ENCODE results near the gene LSM7.

DNA sequence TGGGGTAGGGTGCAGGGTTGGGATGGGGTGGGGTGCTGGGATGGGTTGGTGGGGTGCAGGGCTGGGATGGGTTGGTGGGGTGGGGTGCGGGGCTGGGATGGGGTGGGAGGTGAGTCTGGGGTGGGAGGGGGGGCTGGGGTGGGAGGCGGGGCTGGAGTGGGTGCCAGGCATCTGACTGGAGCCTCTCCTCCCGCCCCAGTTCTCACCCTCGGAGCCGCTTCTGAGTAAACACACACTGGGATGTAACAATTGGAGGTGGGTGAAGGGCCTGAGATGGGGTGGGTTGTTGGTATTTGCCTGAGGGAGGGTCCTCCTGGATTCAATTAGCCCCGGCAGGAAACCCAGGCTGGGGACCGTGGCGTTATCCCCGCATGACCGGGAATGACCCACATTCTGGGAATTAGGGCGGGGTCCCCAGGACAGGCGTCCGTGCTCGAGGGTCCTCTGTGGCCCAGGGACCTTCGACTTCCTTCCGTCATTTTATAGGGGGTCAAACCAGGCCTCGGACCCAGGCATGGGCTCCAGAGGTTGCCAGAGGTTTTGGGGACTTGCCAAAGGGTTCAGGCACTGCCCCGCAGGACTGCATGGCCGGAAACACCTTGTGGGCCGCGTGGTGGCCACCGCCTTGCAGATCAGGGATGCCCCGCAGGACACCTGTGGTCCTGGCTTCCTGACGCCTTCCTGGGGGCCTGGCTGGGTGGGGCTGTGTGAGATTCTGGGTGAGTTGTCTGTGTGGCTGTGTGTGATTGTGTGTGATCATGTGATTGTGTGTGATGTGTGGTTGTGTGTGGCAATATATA is 33.1 kb upstream of the LSM7 start:
- TF ChIP-seq, protein P1, sequence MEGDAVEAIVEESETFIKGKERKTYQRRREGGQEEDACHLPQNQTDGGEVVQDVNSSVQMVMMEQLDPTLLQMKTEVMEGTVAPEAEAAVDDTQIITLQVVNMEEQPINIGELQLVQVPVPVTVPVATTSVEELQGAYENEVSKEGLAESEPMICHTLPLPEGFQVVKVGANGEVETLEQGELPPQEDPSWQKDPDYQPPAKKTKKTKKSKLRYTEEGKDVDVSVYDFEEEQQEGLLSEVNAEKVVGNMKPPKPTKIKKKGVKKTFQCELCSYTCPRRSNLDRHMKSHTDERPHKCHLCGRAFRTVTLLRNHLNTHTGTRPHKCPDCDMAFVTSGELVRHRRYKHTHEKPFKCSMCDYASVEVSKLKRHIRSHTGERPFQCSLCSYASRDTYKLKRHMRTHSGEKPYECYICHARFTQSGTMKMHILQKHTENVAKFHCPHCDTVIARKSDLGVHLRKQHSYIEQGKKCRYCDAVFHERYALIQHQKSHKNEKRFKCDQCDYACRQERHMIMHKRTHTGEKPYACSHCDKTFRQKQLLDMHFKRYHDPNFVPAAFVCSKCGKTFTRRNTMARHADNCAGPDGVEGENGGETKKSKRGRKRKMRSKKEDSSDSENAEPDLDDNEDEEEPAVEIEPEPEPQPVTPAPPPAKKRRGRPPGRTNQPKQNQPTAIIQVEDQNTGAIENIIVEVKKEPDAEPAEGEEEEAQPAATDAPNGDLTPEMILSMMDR (IDR thresholded peaks at IDR 0.05), result no peak
- TF ChIP-seq POLR2A (IDR thresholded peaks at IDR 0.05) (no peak), POLR2AphosphoS5 (IDR thresholded peaks at IDR 0.05; ENCODE audit: insufficient read depth in 1 of 2, low read depth in 1 of 2) (no peak)
